ENCODE measurements around the gene RFPL2. TPM values are rescaled to one million over a fixed set of nuclear protein-coding genes. Genes with fewer than 3 reads are reported as not detected.
"Not testable (repeated sequence)": the region's sequence is repeated elsewhere in the genome, so short reads cannot be mapped to it uniquely, and the experiment has no call there.

The RFPL2 gene
- total RNA-seq, 1 donor from 2014 or later: not detected

GRCh38 chr22:32202161-32202538, 2.7 kb downstream of the RFPL2 start:
- no peak overlapping the region for H3K4me3 ChIP-seq (ENCODE audit: low read depth, low read length)
- TF ChIP-seq, protein P1, sequence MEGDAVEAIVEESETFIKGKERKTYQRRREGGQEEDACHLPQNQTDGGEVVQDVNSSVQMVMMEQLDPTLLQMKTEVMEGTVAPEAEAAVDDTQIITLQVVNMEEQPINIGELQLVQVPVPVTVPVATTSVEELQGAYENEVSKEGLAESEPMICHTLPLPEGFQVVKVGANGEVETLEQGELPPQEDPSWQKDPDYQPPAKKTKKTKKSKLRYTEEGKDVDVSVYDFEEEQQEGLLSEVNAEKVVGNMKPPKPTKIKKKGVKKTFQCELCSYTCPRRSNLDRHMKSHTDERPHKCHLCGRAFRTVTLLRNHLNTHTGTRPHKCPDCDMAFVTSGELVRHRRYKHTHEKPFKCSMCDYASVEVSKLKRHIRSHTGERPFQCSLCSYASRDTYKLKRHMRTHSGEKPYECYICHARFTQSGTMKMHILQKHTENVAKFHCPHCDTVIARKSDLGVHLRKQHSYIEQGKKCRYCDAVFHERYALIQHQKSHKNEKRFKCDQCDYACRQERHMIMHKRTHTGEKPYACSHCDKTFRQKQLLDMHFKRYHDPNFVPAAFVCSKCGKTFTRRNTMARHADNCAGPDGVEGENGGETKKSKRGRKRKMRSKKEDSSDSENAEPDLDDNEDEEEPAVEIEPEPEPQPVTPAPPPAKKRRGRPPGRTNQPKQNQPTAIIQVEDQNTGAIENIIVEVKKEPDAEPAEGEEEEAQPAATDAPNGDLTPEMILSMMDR (conservative IDR thresholded peaks at IDR 0.05; ENCODE audit: low read depth, low read length): no peak
- no peak for DNase-seq (ENCODE audit: low read depth)

DNA sequence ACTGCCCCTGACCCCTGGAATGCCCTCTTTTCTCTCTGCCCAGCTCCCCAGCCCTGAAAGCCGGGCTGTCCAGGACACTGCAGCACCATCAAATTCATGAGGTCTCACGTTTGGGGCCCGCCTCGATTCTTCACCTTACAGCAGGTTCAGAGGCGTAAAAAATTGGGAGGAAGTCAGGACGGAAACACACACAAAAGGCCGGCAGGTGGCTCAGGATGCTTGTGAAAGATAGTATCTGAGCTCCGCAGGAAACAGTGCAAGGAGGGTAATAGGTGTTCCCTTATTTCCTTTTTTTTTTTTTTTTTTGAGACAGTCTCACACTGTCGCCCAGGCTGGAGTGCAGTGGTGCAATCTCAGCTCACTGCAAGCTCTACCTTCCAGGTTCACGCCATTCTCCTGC, 4.1 kb downstream of the RFPL2 start:
- no peak overlapping the region for H3K4me3 ChIP-seq (ENCODE audit: low read depth, low read length)
- TF ChIP-seq, protein P1 (conservative IDR thresholded peaks at IDR 0.05; ENCODE audit: low read depth, low read length): no peak
- DNase-seq (ENCODE audit: low read depth): no peak

DNA sequence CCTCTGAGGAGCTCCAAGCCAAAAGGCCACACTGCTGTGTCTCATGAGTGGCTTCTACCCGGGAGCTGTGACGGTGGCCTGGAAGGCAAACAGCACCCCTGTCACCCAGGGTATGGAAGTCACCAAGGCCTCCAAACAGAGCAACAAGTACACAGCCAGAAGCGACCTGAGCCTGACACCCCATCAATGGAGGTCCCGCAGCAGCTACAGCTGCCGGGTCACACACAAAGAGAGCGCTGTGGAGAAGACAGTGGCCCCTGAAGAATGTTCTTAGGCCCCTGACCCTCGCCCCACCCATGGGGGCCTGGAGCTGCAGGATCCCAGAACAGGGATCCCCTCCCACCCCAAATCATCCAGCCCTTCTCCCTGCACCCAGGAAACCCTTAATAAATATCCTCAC, 4.9 kb downstream of the RFPL2 start:
- no peak for DNase-seq (ENCODE audit: low read depth)
- no peak overlapping the region for H3K4me3 ChIP-seq (ENCODE audit: low read depth, low read length)
- TF ChIP-seq, protein P1 (conservative IDR thresholded peaks at IDR 0.05; ENCODE audit: low read depth, low read length): no peak

DNA sequence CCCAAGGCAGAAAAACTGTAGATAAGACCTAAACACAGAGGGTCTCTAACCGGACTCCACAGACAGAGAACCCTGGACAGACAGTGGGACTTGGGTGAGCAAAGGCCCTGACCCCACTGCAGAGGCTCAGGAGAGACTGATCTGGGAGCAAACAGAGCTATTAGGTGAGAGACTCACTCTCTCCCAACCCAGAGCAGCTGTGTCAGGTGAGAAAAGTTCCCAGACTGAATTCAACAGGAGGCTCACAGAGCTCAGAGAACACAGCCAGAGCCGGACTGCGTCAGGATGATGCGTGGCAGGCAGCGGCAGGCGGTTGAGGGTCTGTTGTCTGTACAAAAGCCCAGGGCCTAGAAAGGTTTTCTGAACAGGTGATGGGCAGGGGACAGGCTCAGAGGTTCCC, 5.5 kb downstream of the RFPL2 start:
- no peak overlapping the region for H3K4me3 ChIP-seq (ENCODE audit: low read depth, low read length)
- no peak for DNase-seq (ENCODE audit: low read depth)
- TF ChIP-seq, protein P1 (conservative IDR thresholded peaks at IDR 0.05; ENCODE audit: low read depth, low read length): no peak

DNA sequence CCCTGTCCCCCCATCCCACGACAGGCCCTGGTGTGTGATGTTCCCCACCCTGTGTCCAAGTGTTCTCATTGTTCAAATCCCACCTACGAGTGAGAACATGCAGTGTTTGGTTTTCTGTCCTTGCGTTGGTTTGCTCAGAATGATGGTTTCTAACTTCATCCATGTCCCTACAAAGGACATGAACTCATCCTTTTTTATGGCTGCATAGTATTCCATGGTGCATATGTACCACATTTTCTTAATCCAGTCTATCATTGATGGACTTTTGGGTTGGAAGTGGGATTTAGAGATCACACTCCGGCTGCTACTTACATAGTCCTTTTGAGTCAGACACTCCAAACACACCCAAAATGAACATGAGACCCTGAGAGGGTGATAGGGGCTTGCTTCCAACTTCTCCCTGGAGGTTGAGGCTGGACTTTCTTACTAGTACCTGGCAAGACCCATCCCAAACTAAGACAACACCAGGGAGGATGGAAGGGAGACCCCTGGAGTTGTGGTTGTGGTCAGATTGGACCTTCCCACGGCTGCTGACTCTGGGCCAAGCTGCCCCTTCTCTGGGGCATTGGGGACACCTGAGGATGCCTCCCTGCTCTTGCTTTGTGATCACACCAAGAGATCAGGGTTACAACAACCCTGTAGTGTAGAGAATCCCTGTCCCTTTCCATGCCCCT, 7.2 kb downstream of the RFPL2 start:
- not testable (repeated sequence) for H3K4me3 ChIP-seq (ENCODE audit: low read depth, low read length); DNase-seq (ENCODE audit: low read depth)

- not testable (repeated sequence) for H3K4me3 ChIP-seq (ENCODE audit: low read depth, low read length); DNase-seq (ENCODE audit: low read depth)
Measured at GRCh38 chr22:32195900-32196299, 9.0 kb downstream of the RFPL2 start.

GRCh38 chr22:32193346-32193745, 11.5 kb downstream of the RFPL2 start:
- H3K4me3 ChIP-seq (ENCODE audit: low read depth, low read length); DNase-seq (ENCODE audit: low read depth): not testable (repeated sequence)

DNA sequence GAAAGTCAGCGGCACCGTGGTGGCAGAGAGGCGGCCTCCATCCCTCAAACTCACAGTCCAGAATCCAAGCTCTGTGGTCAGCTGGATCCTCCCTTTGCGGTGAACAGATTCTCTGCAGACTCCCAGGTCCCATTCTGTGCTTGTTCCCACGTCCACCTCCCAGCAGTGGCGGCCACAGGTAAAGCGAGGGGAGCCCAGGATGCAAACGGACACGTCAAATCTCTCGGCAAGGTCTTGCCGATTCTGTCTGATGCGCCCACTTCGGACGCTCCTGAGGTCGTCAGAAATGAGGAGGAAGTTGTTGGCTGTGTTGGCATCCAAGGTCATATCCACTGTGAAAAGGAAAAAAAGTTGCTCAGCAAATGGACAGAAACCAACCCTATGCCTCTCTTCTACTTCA, 13.9 kb downstream of the RFPL2 start:
- not testable (repeated sequence) for H3K4me3 ChIP-seq (ENCODE audit: low read depth, low read length)

DNA sequence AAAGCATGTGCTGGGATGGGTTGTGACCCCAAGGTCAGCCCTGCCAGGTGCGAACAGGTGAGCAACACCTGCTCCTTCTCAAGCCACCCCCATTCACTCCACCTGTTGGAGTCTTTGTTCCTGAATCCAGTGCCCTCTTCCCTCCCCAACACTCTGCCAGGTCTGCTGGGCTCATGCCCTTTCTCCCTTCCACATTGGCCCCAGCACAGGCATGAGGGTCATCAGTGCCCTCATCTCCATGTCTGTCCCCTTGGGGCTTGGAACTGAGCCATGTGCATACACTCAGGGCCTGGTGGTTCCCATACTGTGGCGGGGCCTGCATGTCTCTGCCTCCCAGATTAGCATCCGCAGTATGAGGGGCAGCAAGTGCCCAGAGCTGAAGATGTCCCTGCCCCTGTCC, 19.1 kb downstream of the RFPL2 start:
- no peak overlapping the region for H3K4me3 ChIP-seq (ENCODE audit: low read depth, low read length)
- TF ChIP-seq, protein P1 (conservative IDR thresholded peaks at IDR 0.05; ENCODE audit: low read depth, low read length): no peak
- no peak for DNase-seq (ENCODE audit: low read depth)

More for the DNA sequence above, 13.9 kb downstream of the RFPL2 start:
- not testable (repeated sequence) for DNase-seq (ENCODE audit: low read depth)
